ENCODE results near the gene TRIM33. TPM values are rescaled to one million over a fixed set of nuclear protein-coding genes. Genes with fewer than 3 reads are reported as not detected.

TRIM33 gene
- polyA plus RNA-seq, 1 experiment: 12.2 TPM

- ChIA-PET CTCF (interaction anchor here (0.6 to 1.7 kb wide), 5 partner anchors 13 to 408 kb away, joined by 3 to 4 read pairs (median 4); partner anchors contain the start of gene CSDE1), POLR2A (no interaction called here)
- DNase-seq (ENCODE audit: low read depth): no peak
- TF ChIP-seq CTCF (IDR thresholded peaks at IDR 0.05; ENCODE audit: insufficient read depth, low read depth, low read length): no peak
- Histone ChIP-seq H3K4me3 (ENCODE audit: low read depth, low read length) (no peak overlapping the region), H3K36me3 (ENCODE audit: control insufficient read depth, insufficient read depth, low read length) (no peaks in the 10 kb centered on the region), H3K27me3 (ENCODE audit: control insufficient read depth, insufficient read depth, low read length) (peaks cover 1% of the 10 kb centered on the region)
Measured at GRCh38 chr1:114349891-114350605, 161.0 kb downstream of the TRIM33 start.

DNA sequence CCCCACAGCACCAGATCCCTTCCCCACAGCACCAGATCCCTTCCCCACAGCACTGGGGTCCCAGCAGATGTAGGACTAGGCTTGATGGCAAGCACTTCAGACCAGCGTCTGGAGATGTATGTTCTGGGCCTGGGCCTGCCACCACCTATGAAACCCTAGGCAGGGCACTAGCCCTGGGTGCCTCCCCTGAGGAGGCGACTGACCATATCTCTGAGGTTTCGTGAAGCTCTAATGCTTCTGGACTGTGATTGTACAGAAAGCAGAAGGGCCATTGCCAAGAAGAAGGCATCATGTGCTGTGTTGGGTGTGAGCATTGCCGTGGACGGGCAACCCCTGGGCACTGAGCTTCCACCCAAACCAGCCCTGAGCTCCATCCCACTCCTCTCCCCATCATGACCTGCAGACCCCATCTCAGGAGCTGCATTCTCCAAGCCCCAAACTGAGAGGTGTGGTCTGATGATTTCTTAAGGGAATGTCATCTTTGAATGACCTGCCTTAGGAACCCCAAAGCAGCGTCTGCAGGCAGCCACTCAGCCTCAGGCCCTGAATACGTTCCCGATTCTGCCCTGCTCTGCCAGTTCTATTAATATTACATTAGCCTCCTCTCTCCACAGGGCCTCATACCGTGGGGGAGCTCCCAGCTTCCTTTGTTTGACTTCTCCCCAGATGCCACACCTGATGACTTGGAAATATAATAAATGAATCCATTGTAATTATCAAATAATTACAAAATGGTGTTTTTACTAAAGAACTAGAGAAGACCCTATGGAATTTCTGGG, 163.4 kb downstream of the TRIM33 start:
- no peaks in the 10 kb centered on the region for H3K36me3 ChIP-seq (ENCODE audit: control insufficient read depth, insufficient read depth, low read length)
- POLR2A ChIA-PET: no interaction called here
- no peak overlapping the region for H3K4me3 ChIP-seq (ENCODE audit: low read depth, low read length)
- peaks cover 1% of the 10 kb centered on the region for H3K27me3 ChIP-seq (ENCODE audit: control insufficient read depth, insufficient read depth, low read length)
- no peak for DNase-seq (ENCODE audit: low read depth)
- CTCF ChIA-PET: interaction anchor here (0.8 to 3.6 kb wide), 27 partner anchors 9 to 371 kb away, joined by 3 to 21 read pairs (median 5); partner anchors contain the start of genes BCAS2, DENND2C, OLFML3 and TRIM33
- TF ChIP-seq CTCF (IDR thresholded peaks at IDR 0.05; ENCODE audit: insufficient read depth, low read depth, low read length): no peak

GRCh38 chr1:114346480-114347029, 164.4 kb downstream of the TRIM33 start:
- H3K27me3 ChIP-seq (ENCODE audit: control insufficient read depth, insufficient read depth, low read length): peaks cover 1% of the 10 kb centered on the region
- peak; percentile 46 for DNase-seq (ENCODE audit: low read depth)
- peak; percentile 100 for TF ChIP-seq CTCF (IDR thresholded peaks at IDR 0.05; ENCODE audit: insufficient read depth, low read depth, low read length)
- ChIA-PET CTCF (interaction anchor here (0.7 to 3.6 kb wide), 44 partner anchors 8 to 435 kb away, joined by 3 to 21 read pairs (median 4); partner anchors contain the start of genes BCAS2, DENND2C, NRAS and OLFML3), POLR2A (no interaction called here)
- peak overlapping the region; percentile 30 for H3K4me3 ChIP-seq (ENCODE audit: low read depth, low read length)
- no peaks in the 10 kb centered on the region for H3K36me3 ChIP-seq (ENCODE audit: control insufficient read depth, insufficient read depth, low read length)

- ChIA-PET CTCF (interaction anchor here (0.6 to 3.6 kb wide), 28 partner anchors 9 to 435 kb away, joined by 3 to 21 read pairs (median 3); partner anchors contain the start of genes BCAS2, NRAS and TRIM33), POLR2A (no interaction called here)
- Histone ChIP-seq H3K27me3 (ENCODE audit: control insufficient read depth, insufficient read depth, low read length) (peaks cover 2% of the 10 kb centered on the region), H3K36me3 (ENCODE audit: control insufficient read depth, insufficient read depth, low read length) (no peaks in the 10 kb centered on the region), H3K4me3 (ENCODE audit: low read depth, low read length) (peak overlapping the region; percentile 30)
- no peak for DNase-seq (ENCODE audit: low read depth)
- TF ChIP-seq CTCF (IDR thresholded peaks at IDR 0.05; ENCODE audit: insufficient read depth, low read depth, low read length): no peak
Measured at GRCh38 chr1:114345930-114346479, 165.0 kb downstream of the TRIM33 start.
